GM19397 (cell line): ENCODE results near the gene ZSWIM9.
A peak's percentile ranks its signal among the peaks of the same experiment; 100 is the strongest.

Experiments
- ATAC-seq: cut with Tn5 transposase; IDR thresholded peaks from one replicate; pipeline ENCODE4 v1.9.1; 2021; ENCODE audit warnings: mild to moderate bottlenecking, moderate library complexity; ENCODE audit not compliant: unreplicated experiment

The ZSWIM9 gene

GRCh38 chr19:48174445-48175030, 4.1 kb downstream of the ZSWIM9 start:
- no peak for ATAC-seq

- no peak for ATAC-seq
These were observed 5.1 kb downstream of the ZSWIM9 start for GRCh38 chr19:48175578-48175977.

- ATAC-seq, result no peak
These were observed 5.7 kb downstream of the ZSWIM9 start for GRCh38 chr19:48176226-48176625.

GRCh38 chr19:48181505-48181904, 11.0 kb downstream of the ZSWIM9 start:
- ATAC-seq, result no peak

GRCh38 chr19:48182434-48182833, 12.0 kb downstream of the ZSWIM9 start:
- ATAC-seq, result no peak

- ATAC-seq, result no peak
These were observed 12.9 kb downstream of the ZSWIM9 start for GRCh38 chr19:48183356-48183755.

- ATAC-seq, result peak; percentile 44
These were observed 15.5 kb downstream of the ZSWIM9 start for GRCh38 chr19:48186015-48186414.

GRCh38 chr19:48186541-48186991, 16.1 kb downstream of the ZSWIM9 start:
- ATAC-seq, result peak; percentile 62

- no peak for ATAC-seq
These were observed 19.9 kb downstream of the ZSWIM9 start for GRCh38 chr19:48190288-48190884.

GRCh38 chr19:48190885-48191284, 20.4 kb downstream of the ZSWIM9 start:
- no peak for ATAC-seq

GRCh38 chr19:48192750-48193149, 22.3 kb downstream of the ZSWIM9 start:
- ATAC-seq, result no peak

- no peak for ATAC-seq
These were observed 23.8 kb downstream of the ZSWIM9 start for GRCh38 chr19:48194041-48194843.

GRCh38 chr19:48194844-48195830, 24.7 kb downstream of the ZSWIM9 start:
- no peak for ATAC-seq

GRCh38 chr19:48196321-48196763, 25.9 kb downstream of the ZSWIM9 start:
- no peak for ATAC-seq

- no peak for ATAC-seq
These were observed 26.6 kb downstream of the ZSWIM9 start for GRCh38 chr19:48196933-48197665.

- no peak for ATAC-seq
These were observed 32.8 kb downstream of the ZSWIM9 start for GRCh38 chr19:48203222-48203793.

GRCh38 chr19:48203794-48204628, 33.5 kb downstream of the ZSWIM9 start:
- peak; percentile 92 for ATAC-seq

- ATAC-seq, result no peak
These were observed 36.1 kb downstream of the ZSWIM9 start for GRCh38 chr19:48206397-48207093.
